Gastroesophageal sphincter (tissue), 3 donors: Measurements from ENCODE around the gene IFTAP.

Experiments
- CTCF ChIP-seq, 4 experiments: fragments of 200-600 bp in 2 of 4; fragments of 450-650 bp in 2 of 4; sonication (generic) in 1 of 4; IDR thresholded peaks; one replicate each; pipeline ENCODE4 v1.5.1; 2017 to 2019; ENCODE audit warnings: antibody characterized with exemption in 4 of 4, mild to moderate bottlenecking in 2 of 4, moderate library complexity in 2 of 4
- EP300 ChIP-seq: sonication (generic); formaldehyde crosslinking; IDR thresholded peaks from one replicate; pipeline ENCODE4 v1.6.1; 2017; ENCODE audit warnings: antibody characterized with exemption, mild to moderate bottlenecking
- POLR2A ChIP-seq, 2 donors: fragments of 450-650 bp; IDR thresholded peaks; one replicate each; pipeline ENCODE4 v1.6.1; 2017; ENCODE audit warnings: antibody characterized with exemption in 2 of 2, mild to moderate bottlenecking in 2 of 2, moderate library complexity in 1 of 2
- POLR2AphosphoS5 ChIP-seq: sonication (generic); formaldehyde crosslinking; IDR thresholded peaks from one replicate; pipeline ENCODE4 v1.6.1; 2017; ENCODE audit warnings: antibody characterized with exemption

- no peak for TF ChIP-seq EP300
- TF ChIP-seq POLR2AphosphoS5, result no peak
- TF ChIP-seq CTCF (IDR thresholded peaks at IDR 0.05), result no peak
- TF ChIP-seq POLR2A (IDR thresholded peaks at IDR 0.05), result no peak
Observed at GRCh38 chr11:36608491-36609199, 14.3 kb downstream of the IFTAP start.
